Adipocyte (in vitro differentiated cells): Measurements from ENCODE around the gene IGSF9B.

Experiments
- DNase-seq: peaks from one replicate; pipeline ENCODE4 v3.0.0-alpha.2; 2015; ENCODE audit warnings: low read depth
- H3K27me3 ChIP-seq: replicated peaks from 2 replicates; pipeline ENCODE4 v1.7.0; 2013; ENCODE audit warnings: mild to moderate bottlenecking, low read length, moderate library complexity; ENCODE audit not compliant: control insufficient read depth, insufficient read depth
- H3K36me3 ChIP-seq: 2 replicates; pipeline ENCODE4 v1.7.0; 2013; ENCODE audit warnings: low read length, mild to moderate bottlenecking, moderate library complexity; ENCODE audit not compliant: control insufficient read depth, insufficient read depth, severe bottlenecking
- H3K4me1 ChIP-seq: 2 replicates; pipeline ENCODE4 v1.7.0; 2013; ENCODE audit warnings: mild to moderate bottlenecking, low read length, moderate library complexity; ENCODE audit not compliant: control insufficient read depth, insufficient read depth
- H3K4me3 ChIP-seq: 2 replicates; pipeline ENCODE4 v1.7.0; 2013; ENCODE audit warnings: mild to moderate bottlenecking, low read length, moderate library complexity
- H3K9ac ChIP-seq: 2 replicates; pipeline ENCODE4 v1.7.0; 2013; ENCODE audit warnings: mild to moderate bottlenecking, low read length, moderate library complexity
- H3K9me3 ChIP-seq: 2 replicates; pipeline ENCODE4 v1.7.0; 2013; ENCODE audit warnings: mild to moderate bottlenecking, low read length, moderate library complexity; ENCODE audit not compliant: control insufficient read depth

Gene IGSF9B

DNA sequence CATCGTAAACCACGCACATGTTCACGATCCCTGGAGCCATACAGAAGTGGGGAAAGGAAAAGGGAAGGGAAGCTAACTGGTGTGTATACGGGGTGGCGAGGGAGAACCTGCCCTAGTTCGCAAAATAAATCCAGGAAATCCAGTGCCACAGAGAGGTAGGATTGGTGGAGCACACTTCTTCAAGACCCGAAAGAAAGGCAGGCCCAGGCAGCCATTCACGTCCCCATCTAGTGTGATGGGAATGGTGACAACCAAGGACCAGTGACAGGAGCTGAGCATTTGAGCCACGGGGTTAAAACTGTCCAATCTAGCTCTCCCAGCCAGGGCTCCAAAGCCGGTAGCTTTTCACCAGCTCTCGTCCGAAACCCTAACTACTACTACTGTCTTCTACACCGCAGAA lies 53.7 kb downstream of the IGSF9B start:
- H3K36me3 ChIP-seq: no peaks in the 10 kb centered on the region
- no peak for DNase-seq
- H3K4me1 ChIP-seq: no peaks in the 10 kb centered on the region
- H3K9ac ChIP-seq: no peak overlapping the region
- no peak overlapping the region for H3K4me3 ChIP-seq
- H3K27me3 ChIP-seq: peaks cover 9% of the 10 kb centered on the region
- no peaks in the 10 kb centered on the region for H3K9me3 ChIP-seq

DNA sequence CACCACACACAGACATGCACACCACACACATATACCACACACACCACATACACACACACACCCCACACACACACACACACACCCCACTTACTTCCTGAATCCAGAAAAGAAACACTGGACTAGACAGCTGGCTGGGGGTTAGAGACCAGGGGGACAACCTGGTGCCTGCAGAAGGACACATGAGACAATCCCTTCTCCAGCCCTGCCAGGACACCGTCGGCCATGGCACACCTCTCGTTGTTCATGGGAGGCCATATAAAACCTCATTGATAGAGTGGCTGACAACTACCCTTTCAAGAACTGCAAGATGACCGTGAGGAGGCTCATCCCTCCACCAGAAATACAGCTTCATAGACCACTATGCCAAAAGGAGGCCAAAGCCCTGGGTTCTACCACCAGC lies 54.3 kb downstream of the IGSF9B start:
- Histone ChIP-seq H3K36me3 (no peaks in the 10 kb centered on the region), H3K9ac (no peak overlapping the region), H3K9me3 (no peaks in the 10 kb centered on the region), H3K4me1 (no peaks in the 10 kb centered on the region), H3K4me3 (no peak overlapping the region), H3K27me3 (peaks cover 9% of the 10 kb centered on the region)
- DNase-seq: no peak

DNA sequence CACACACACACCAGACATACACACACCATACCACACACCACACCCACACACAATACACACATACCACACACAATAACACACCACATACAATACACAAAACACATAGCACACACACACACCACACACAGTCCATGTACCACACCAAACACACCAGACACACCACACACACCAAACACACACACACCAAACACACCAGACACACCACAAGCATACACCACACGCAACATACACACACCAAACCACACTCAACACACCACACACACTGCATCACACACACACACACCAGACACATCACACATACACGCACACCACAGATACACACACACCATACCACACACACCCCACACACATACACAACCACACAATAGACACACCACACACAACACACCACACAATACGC lies 54.8 kb downstream of the IGSF9B start:
- no peaks in the 10 kb centered on the region for H3K9me3 ChIP-seq
- no peaks in the 10 kb centered on the region for H3K4me1 ChIP-seq
- H3K27me3 ChIP-seq: peaks cover 9% of the 10 kb centered on the region

DNA sequence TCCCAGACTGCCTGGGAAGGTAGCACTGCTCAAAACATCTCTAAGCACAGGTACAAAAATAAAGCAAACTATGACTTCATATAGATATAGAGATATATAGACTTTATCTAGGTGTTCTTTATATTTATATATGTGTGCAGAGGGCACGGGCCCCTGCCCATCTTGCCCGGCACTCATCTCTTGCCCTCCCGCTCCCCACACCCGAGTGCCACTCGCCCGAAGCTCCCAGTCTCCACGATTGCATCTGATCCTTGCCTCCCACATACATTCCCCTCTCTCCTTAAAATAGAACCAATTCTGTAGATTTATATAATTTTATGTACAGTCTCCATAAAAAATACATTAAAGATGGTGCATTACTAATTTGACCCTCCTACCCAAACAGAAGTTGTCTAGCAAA lies 55.5 kb downstream of the IGSF9B start:
- DNase-seq: no peak
- H3K4me1 ChIP-seq: no peaks in the 10 kb centered on the region
- H3K4me3 ChIP-seq: no peak overlapping the region
- peaks cover 9% of the 10 kb centered on the region for H3K27me3 ChIP-seq
- no peak overlapping the region for H3K9ac ChIP-seq
- H3K9me3 ChIP-seq: no peaks in the 10 kb centered on the region
- H3K36me3 ChIP-seq: no peaks in the 10 kb centered on the region

More for the DNA sequence above, 54.8 kb downstream of the IGSF9B start:
- H3K4me3 ChIP-seq: no peak overlapping the region
- H3K9ac ChIP-seq: no peak overlapping the region
- H3K36me3 ChIP-seq: no peaks in the 10 kb centered on the region
- no peak for DNase-seq

DNA sequence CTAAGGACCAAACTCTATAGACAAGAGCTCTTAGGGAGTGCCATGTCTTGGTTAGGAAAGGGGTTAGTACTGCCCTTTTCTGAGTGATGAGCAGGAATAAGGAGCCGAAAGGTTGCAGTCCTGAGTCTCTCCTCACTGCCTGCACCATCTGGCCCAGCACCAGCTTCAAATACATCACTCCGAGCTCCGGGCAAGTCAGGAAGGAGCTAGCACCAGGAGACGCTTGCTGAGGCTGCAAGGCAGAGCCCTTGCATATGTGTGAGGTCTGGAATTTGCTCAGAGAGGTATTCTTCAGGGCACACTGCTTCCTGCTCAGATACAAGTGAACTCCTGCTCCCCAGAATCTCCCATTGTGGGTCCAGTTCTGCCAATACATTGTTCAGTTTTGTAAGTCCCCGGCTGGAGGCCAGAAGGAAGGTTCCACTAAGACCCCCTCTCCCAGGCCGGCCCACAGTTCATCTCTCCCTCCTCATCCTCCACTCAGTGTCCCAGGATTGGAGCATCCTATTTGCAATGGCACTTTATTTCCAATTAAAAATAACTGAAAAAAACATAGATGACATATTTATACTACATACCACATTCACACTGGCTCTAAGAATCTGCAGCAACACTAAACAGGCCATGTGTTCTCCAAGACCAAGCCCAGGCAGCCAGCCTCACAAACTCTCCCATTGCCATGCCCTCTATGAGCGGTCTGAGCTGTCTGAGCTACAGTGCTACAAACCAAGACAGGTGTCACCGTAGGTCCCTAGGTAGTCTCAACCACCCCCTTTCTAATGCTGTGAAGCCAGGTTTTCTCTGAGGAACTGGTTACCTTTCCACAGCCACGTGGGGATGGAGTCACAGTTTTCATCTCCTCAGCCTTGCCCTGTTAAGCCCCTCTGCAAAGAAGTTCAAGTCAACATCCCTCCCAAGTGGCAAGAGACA lies 56.3 kb downstream of the IGSF9B start:
- H3K36me3 ChIP-seq: no peaks in the 10 kb centered on the region
- H3K4me3 ChIP-seq: no peak overlapping the region
- no peaks in the 10 kb centered on the region for H3K9me3 ChIP-seq
- H3K27me3 ChIP-seq: peaks cover 3% of the 10 kb centered on the region
- DNase-seq: no peak
- no peaks in the 10 kb centered on the region for H3K4me1 ChIP-seq
- no peak overlapping the region for H3K9ac ChIP-seq

DNA sequence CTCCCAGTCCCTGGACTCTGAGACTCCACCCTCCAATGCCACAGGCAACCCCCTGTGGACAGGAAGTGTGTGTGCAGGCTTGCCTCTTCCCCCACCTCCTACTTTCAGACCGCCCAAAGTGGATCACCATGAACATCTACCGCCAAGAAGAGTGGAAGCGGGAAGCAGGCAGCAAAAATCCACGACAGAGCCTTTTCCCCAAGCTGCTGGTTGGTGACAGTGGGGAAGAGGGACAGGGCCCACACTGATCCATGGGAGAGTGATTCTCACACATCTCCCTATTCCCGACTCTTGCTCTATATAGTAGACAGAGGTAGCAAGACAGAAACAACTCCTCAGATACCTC lies 58.0 kb downstream of the IGSF9B start:
- Histone ChIP-seq H3K9ac (no peak overlapping the region), H3K4me1 (no peaks in the 10 kb centered on the region), H3K36me3 (no peaks in the 10 kb centered on the region), H3K27me3 (peaks cover 7% of the 10 kb centered on the region), H3K9me3 (no peaks in the 10 kb centered on the region), H3K4me3 (no peak overlapping the region)
- no peak for DNase-seq

GRCh38 chr11:133898031-133898769 lies 58.6 kb downstream of the IGSF9B start:
- Histone ChIP-seq H3K9me3 (no peaks in the 10 kb centered on the region), H3K27me3 (peaks cover 8% of the 10 kb centered on the region), H3K36me3 (no peaks in the 10 kb centered on the region), H3K4me1 (no peaks in the 10 kb centered on the region), H3K9ac (no peak overlapping the region), H3K4me3 (no peak overlapping the region)
- no peak for DNase-seq

GRCh38 chr11:133897331-133897650 lies 59.5 kb downstream of the IGSF9B start:
- H3K27me3 ChIP-seq: peaks cover 11% of the 10 kb centered on the region
- H3K9me3 ChIP-seq: no peaks in the 10 kb centered on the region
- H3K9ac ChIP-seq: no peak overlapping the region
- H3K4me1 ChIP-seq: no peaks in the 10 kb centered on the region
- no peak overlapping the region for H3K4me3 ChIP-seq
- DNase-seq: no peak
- H3K36me3 ChIP-seq: no peaks in the 10 kb centered on the region

DNA sequence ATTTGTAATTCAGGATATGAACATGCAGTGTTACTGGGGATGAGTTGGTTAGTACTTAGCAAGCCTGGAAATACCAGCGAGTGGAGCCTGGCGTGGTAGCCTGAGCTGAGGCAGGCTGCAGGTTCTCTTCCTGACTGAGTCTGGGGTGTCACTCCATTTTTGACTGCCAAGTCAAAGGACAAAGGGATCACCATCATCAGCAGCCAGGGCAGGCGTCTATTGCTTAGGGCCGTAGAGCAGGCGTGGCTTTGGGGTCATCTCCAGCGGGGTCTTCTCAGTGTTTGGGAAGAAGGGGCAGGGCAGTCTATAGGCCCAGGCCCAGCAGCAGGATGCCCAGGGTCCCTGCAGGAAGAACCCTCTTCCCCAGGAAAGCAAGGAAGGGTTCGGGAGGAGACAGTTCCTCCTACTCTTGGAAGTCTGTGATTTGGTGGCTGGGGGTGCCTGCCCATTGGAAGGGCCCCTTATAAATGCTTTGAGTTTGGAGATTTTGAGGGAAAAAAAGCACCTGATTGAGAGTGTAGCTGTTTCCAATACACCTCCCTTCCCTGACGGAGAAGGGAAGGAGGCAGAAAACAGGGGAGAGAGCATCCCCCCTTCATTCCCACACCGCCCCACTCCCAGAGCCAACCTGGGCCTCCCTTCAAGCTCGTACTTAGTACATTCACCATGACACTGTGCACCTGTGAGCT lies 60.0 kb downstream of the IGSF9B start:
- Histone ChIP-seq H3K36me3 (no peaks in the 10 kb centered on the region), H3K9ac (no peak overlapping the region), H3K27me3 (peaks cover 11% of the 10 kb centered on the region), H3K4me1 (no peaks in the 10 kb centered on the region), H3K9me3 (no peaks in the 10 kb centered on the region), H3K4me3 (no peak overlapping the region)
- no peak for DNase-seq

- Histone ChIP-seq H3K4me3 (no peak overlapping the region), H3K9ac (no peak overlapping the region), H3K4me1 (no peaks in the 10 kb centered on the region), H3K27me3 (peaks cover 11% of the 10 kb centered on the region), H3K9me3 (no peaks in the 10 kb centered on the region), H3K36me3 (no peaks in the 10 kb centered on the region)
- no peak for DNase-seq
These were observed 60.7 kb downstream of the IGSF9B start for GRCh38 chr11:133896028-133896427.

GRCh38 chr11:133895551-133895950 lies 61.2 kb downstream of the IGSF9B start:
- DNase-seq: no peak
- H3K9me3 ChIP-seq: no peaks in the 10 kb centered on the region
- H3K4me1 ChIP-seq: no peaks in the 10 kb centered on the region
- H3K4me3 ChIP-seq: no peak overlapping the region
- no peak overlapping the region for H3K9ac ChIP-seq
- H3K27me3 ChIP-seq: peaks cover 13% of the 10 kb centered on the region
- no peaks in the 10 kb centered on the region for H3K36me3 ChIP-seq
